Activated T-cell treated with anti-CD3 and anti-CD28 coated beads for 1 hour (primary cell): Measurements from ENCODE around the gene LCLAT1.
"Not testable (repeated sequence)": the region's sequence is repeated elsewhere in the genome, so short reads cannot be mapped to it uniquely, and the experiment has no call there.

Experiments
- DNase-seq: peaks from one replicate; pipeline ENCODE4 v3.0.0-alpha.2; 2020; ENCODE audit warnings: low read depth

LCLAT1 gene

DNA sequence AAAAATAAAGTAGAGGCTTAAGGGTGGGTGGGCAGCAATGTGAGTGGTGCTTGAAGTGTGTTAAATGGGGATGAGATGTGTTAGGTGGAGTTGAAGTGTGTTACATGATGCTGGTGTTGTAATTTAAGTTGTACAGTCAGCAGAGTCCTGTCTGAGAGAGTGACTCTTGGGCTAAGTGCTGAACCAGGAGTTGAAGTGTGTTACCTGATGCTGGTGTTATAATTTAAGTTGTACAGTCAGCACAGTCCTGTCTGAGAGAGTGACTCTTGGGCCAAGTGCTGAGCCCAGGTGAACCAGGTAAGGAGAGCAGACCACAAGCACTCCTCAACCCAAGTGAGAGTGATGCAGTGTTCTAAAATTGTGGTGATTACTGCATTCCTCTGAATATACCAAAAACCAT lies 40.6 kb downstream of the LCLAT1 start:
- DNase-seq: no peak

DNA sequence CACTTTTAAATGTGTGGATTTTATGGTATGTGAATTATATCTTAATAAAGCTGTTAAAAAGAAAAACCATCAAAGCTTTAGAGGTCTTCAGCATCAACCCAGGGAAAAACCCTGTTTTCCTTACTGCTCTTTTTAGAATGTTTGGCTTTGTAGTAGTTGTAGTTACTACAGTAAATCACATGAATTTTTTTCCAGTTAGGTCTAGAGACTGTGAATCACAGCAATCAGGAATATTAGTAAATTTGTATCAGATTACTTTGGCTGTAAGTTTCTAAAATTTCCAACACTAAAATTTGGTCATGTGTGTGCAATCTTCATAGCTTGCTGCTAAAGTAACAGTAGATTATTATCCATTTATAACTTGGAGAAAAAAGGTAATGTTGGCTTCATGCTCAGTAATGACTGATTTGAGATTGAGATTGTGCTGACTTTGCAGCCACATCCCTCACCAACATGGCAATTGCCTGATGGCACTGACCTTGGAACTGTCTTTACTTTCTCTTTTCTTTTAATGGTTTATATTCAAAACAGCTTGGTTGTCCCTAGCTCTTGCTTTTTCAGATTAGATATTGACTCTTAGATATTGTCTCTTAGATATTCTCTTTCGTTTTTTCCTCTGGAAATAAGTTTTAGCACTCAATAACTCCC lies 41.1 kb downstream of the LCLAT1 start:
- no peak for DNase-seq

- DNase-seq: no peak
Observed at GRCh38 chr2:30491225-30491624, 44.2 kb downstream of the LCLAT1 start.

DNA sequence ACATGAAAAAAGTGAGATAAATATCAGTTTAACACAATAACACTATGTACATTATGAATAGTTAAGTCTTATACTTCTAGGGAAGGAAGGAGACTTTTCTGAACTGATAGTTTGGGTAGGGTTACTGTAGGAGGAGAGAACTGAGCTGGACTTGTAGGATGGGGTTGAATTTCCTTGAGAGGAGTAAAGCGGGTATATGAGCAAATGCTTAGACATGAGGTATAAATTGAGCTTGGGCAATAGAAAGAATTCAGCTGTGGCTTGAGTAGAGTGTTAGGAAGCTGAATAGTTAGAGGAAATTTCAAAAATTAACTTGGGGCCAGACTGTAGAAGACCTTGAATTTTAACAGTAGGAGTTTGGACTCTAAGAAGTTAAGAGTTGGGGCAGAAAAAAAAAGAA lies 45.1 kb downstream of the LCLAT1 start:
- no peak for DNase-seq

- DNase-seq: no peak
Observed at GRCh38 chr2:30492619-30493018, 45.6 kb downstream of the LCLAT1 start.

DNA sequence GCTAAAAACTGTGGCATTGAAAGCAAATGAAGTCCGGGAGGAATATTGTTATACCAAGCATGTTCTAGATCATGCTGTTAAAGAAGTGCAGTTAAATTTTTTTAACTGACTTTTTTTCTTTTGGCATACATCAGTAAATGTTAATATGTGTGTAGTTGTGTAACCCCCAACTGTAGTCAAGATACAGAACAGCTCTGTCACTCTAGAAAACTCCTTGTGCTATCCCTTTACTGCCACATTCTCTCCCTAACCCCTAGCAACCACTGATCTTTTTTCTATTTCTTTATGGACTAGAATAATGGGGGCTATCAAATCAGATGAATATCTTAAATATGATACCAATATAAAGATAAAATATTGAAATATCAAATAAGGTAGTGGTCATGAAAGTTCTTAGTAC lies 46.4 kb downstream of the LCLAT1 start:
- no peak for DNase-seq

DNA sequence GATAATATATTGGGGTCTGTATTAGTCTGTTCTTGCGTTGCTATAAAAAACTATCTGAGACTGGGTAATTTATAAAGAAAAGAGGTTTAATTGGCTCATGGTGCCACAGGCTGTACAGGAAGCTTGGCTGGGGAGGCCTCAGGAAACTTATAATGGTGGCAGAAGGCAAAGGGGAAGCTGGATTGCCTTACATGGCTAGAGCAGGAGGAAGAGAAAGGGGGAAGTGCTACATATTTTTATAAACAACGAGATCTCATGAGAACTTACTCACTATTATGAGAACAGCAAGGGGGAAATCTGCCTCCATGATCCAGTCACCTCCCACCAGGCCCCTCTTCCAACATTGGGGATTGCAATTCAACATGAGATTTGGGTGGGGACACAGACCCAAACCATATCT lies 48.9 kb downstream of the LCLAT1 start:
- DNase-seq: not testable (repeated sequence)

DNA sequence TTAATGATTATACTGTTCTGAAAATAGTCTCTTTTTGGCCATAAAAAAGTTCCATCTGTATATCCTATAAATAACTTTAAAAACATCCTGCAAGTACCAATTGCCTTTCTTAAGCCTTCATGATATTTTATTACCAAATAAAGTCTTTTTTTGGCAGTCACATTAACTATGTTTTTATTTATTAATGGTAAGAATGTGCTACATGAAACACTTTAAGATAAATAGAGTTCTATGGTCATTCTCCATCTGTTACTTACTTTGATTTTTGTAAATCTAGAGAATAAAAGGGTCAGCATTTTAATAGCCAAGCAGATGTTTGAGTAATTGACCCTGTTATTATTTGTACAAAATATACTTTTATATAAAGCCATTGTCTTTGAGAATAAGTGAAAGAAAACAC lies 52.6 kb downstream of the LCLAT1 start:
- DNase-seq: no peak

DNA sequence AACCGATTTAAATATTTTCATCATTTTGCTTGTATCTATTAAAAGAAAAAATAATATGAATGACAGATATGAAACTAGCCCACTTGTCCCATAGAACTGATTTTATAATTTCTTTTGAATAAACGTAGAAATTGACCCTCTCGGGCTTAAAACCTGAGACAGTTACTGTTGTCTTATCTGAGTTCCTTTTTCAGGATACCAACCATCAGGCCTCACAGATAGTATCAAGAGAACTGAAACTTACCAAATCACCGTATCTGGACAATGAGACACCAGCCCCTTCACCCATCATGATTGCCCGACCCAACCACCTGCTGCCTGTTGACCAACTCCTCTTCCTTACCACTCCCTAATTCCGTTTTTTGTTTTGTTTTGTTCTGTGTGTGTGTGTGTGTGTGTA lies 53.7 kb downstream of the LCLAT1 start:
- no peak for DNase-seq

DNA sequence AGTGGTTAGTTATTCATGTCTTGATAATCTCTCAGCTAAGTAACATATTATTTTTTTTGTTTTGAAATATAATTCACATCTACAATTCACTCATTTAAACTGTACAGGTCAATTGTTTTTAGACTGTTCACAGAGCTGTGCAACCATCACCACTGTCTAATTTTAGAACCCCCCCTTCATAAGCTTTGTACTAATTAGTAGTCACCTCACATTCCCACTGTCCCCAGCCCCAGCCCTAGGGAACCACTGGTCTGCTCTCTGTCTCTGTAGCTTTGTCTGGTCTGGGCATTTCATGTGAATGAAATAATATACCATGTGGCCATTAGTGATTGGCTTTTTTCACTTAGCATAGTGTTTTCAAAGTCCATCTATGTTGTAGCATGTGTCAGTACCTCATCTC lies 55.3 kb downstream of the LCLAT1 start:
- DNase-seq: no peak

GRCh38 chr2:30503007-30503694 lies 56.1 kb downstream of the LCLAT1 start:
- no peak for DNase-seq

DNA sequence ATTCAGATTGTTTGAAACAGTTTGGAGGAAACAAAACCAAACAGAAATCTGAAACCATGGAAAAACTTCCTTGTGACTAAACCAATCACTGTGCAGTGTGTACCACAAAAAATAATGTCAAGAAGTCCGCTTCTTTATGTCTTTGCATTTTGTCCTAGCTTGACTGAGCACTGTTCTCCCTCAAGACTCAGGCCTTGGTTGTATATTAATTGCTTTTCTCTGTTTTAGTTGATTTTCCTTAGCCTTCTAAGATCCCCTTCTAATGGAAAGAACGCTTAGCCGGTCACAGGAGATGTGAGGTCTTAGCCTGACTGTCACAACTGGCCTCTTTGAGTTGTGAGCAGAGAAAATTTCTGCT lies 56.6 kb downstream of the LCLAT1 start:
- no peak for DNase-seq

- DNase-seq: no peak
Observed at GRCh38 chr2:30504731-30505130, 57.7 kb downstream of the LCLAT1 start.

- no peak for DNase-seq
Observed at GRCh38 chr2:30505500-30506180, 58.6 kb downstream of the LCLAT1 start.

DNA sequence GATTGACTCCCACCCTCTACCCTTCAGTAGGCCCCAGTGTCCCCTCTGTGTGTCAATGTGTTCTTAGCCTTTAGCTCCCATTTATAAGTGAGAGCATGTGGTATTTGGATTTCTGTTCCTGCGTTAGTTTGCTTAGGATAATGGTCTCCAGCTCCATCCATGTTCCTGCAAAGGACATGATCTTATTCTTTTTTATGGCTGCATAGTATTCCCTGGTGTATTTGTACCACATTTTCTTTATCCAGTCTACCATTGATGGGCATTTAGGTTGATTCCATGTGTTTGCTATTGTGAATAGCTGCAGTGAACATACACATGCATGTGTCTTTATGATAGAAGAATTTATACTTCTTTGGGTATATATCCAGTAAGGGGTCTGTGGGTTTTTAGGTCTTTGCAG lies 60.4 kb downstream of the LCLAT1 start:
- DNase-seq: not testable (repeated sequence)

DNA sequence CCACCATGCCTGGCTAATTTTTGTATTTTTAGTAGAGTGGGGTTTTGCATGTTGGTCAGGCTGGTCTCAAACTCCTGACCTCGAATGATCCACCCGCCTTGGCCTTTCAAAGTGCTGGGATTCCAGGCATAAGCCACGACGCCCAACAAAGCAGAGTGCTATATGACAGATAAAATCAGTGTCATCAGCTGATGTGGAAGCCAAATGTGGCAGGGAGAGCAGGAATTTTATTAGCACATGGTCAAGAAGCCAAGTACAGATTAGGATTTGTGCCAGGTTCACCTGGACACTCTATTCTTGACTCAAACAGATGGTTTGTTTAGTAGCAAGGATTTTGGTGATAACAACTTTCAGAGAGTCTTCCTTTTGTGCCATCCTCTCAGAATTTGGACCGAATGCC lies 62.7 kb downstream of the LCLAT1 start:
- no peak for DNase-seq

- no peak for DNase-seq
Observed at GRCh38 chr2:30510409-30510808, 63.4 kb downstream of the LCLAT1 start.

DNA sequence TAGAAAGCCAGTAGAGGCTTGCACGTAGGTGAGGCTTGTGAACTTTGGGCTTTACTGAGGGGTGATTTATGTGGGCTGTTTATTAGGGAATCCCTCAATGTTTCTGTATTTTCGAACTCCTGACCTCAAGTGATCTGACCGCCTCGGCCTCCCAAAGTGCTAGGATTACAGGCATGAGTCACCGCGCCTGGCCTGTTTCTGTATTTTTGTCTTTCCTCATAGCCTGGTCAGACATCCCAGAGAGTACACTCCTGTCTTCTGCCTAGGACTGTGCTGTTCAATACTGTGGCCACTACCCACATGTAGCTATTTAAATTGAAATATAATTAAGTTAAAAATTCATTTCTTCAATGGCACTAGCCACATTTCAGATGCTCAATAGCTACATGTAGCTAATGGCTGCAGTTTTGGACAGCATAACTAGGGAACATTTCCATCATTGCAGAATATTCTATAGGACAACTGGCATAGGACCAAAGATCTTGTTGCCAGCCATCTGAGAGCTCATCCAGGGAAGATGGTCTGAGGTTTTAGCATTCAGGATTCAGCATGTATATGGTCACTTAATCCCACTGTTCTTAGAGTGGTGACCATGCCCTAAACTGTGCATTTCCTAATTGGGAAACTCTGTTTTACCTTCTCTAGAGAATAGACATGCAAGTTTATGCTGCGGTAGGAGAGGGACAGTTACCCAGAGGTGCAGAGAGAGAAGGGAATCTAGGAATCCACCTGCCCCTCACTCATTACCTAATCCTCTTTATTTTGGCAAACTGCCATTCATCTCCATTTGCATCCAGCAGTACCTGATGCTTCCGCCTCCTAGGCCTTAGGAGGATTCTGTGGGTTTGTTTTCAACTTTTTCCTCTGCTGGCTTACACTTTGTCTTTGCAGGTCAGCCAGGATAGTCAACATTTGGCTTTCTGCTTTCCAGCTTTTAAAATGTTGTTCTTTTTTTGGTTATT lies 64.4 kb downstream of the LCLAT1 start:
- no peak for DNase-seq

DNA sequence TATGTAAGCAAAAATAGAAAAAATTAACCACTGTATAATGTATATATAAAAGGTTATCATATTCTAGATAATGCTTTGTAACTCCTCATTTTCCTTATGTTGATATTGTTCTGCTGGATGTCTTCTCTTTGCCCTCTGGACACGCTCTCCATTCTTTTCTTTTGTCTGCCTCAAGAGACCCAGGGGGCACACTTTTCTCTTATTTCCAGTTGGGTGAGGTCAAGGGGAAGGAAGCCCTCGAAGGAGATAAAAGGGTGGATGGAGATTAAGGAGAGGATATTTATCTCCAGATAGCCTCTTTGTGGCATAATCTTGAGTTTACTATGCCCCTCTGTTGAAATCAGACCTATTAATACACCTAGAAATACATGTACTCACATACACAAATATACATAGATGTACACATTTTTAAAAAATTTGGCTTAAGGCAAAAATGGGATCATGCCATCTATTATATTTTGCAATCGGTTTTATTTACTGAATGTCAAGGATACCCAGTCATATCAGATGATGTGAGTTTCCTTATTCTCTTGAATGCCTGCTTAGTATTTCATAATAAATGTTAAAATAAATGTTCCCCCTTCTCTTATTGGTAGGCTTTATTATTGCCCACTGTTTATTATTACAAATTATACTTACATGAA lies 65.3 kb downstream of the LCLAT1 start:
- DNase-seq: no peak

- DNase-seq: not testable (repeated sequence)
Observed at GRCh38 chr2:30513649-30514048, 66.6 kb downstream of the LCLAT1 start.

DNA sequence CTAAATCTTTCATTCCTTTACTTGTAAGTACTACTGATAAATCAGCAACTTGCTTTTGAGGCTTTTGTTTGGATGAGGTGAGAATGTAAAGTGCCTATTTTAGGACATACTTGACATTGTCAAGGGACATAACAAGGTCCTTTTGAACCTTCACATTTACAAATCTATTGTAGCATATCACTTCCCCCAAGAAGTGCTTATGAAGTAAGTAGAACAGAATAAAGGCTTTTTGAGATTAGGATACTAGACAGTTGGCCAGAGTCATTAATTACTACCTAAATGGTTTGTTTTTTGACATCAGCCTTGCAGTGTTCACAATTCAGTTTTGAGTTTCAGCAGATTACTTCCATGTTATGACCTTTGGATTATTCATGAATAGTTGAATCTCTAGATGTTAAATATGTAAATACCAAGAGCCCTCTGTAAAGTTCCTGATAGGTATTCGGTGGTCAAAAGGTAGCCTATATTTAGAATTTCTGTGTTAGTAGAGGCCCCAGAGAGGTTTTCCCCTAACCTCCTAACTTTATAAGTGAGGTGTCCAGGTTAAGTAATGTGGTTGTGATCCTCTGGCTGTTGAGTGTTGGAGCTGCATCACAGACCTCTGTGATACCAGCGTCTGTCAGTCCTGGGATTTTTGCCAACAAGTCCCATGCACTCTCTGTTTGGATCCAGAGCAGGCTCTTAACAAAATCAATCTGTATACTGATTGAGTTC lies 67.2 kb downstream of the LCLAT1 start:
- DNase-seq: no peak
